ENCODE measurements around the gene WIPF2.

DNA sequence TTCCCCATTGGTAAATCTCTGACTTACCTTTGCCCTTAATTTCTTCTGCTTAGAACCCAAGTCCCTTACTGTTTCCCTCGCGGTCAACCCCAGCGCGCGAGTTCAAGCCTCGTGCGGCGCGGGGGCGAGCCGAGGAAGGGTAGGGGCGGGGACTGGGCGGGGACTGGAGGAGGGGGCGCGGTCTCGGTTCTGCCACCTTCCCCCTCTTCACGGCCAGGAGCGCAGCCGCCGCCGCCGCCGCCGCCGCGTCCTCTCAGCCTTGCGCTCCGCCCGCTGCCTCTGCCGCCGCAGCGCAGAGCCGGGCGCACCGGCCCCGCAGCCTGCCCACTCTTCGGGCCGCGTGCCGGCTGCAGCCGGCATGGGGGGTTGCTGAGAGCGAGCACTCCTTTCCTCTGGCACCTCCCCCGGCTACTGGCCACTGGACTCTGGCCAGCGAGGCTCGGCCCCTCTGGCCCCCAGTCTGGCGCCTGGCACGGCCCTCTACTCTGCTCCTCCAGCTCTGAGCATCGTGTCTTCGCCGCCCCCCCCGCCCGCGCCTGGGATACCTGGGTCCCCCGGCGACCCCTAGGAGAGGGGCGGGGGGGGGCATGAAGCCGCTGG, 41.7 kb upstream of the WIPF2 start, which contains the start of gene RAPGEFL1:
- TF ChIP-seq, protein P1, sequence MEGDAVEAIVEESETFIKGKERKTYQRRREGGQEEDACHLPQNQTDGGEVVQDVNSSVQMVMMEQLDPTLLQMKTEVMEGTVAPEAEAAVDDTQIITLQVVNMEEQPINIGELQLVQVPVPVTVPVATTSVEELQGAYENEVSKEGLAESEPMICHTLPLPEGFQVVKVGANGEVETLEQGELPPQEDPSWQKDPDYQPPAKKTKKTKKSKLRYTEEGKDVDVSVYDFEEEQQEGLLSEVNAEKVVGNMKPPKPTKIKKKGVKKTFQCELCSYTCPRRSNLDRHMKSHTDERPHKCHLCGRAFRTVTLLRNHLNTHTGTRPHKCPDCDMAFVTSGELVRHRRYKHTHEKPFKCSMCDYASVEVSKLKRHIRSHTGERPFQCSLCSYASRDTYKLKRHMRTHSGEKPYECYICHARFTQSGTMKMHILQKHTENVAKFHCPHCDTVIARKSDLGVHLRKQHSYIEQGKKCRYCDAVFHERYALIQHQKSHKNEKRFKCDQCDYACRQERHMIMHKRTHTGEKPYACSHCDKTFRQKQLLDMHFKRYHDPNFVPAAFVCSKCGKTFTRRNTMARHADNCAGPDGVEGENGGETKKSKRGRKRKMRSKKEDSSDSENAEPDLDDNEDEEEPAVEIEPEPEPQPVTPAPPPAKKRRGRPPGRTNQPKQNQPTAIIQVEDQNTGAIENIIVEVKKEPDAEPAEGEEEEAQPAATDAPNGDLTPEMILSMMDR (conservative IDR thresholded peaks at IDR 0.05): no peak
- no peak for TF ChIP-seq ZFX (IDR thresholded peaks at IDR 0.05)

All from C4-2B (cell line).